ENCODE measurements around the gene SPP1. TPM values are rescaled to one million over a fixed set of nuclear protein-coding genes. Genes with fewer than 3 reads are reported as not detected.

Gene SPP1
- total and polyA plus RNA-seq, 9 of the 15 experiments (the other 6 are each of a cell fraction or from before 2014, with no cell fraction given) = 0.10 to 0.64 TPM; not detected in 7

DNA sequence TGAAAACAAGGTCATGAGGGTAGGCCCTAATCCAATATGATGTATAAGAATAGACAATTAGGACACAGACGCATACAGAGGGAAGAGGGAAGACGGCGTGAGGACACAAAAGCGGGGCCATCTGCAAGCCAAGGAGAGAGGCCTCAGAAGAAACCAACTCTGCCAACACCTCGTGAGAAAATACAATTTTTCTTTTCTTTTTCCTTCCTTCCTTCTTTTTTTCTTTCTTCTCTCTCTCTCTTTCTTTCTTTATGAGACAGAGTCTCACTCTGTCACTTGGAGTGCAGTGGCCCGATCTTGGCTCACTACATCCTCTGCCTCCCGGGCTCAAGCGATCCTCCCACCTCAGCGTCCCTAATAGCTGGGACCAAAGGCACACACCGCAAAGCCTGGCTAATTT lies 30.4 kb downstream of the SPP1 start:
- H3K4me2 ChIP-seq (ENCODE audit: insufficient read depth, low read length) = no peak overlapping the region
- no TSS peak for BruUV-seq (replicated peaks)
- intact Hi-C loops (cut with micrococcal nuclease) = no loop called here

DNA sequence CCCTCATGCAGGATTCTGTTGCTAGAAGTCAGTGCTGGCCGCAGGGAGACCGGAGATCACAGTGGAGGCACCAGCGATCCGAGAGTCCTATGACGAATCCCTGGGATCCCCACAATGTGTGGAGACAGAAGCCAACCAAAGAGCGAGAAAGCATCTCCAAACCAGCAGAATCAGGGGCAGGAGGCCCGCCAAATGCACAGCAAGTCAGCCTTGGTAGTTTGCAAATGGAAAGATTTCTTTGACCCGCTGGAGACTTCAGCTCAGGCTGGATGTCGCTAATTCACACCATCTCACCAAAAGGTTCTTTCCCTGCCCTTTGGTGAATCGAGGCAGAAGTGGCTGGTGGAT lies 31.4 kb downstream of the SPP1 start:
- peaks cover 7% of the 10 kb centered on the region; the same call in 1 of the 2 replicates for H4K20me1 ChIP-seq (replicated peaks; ENCODE audit: control insufficient read depth, insufficient read depth, low read length)

More for the DNA sequence above, 30.4 kb downstream of the SPP1 start:
- in situ Hi-C loops (cut with MboI) = no loop called here
- peaks cover 17 to 20% of the 10 kb centered on the region in 2 experiments; a peak in 4 of 5 replicates for H3K27me3 ChIP-seq (ENCODE audit: control insufficient read depth in 2 of 2, insufficient read depth in 2 of 2, low read length in 2 of 2)
- no peak for TF ChIP-seq STAT5A (IDR thresholded peaks at IDR 0.05; ENCODE audit: borderline replicate concordance, low read length)
- no peaks in the 10 kb centered on the region for H3K9me1 ChIP-seq (ENCODE audit: control insufficient read depth, insufficient read depth, low read length)
- no peak overlapping the region for H3K27ac ChIP-seq (ENCODE audit: extremely low read depth, low read depth, low read length)
- no peaks in the 10 kb centered on the region for H3K9me3 ChIP-seq (replicated peaks; ENCODE audit: control insufficient read depth, insufficient read depth, low read depth, low read length)
- FAIRE-seq (no peak), DNase-seq (ENCODE audit: extremely low read depth in 1 of 4, low spot score in 3 of 4) (no peak), ATAC-seq (no peak)
- ChIA-PET CTCF (ENCODE audit: low intra/inter-chr PET ratio) (no interaction called here), POLR2A (no interaction called here)
- no peak overlapping the region for H3K4me3 ChIP-seq
- peaks cover 4 to 15% of the 10 kb centered on the region in 2 experiments; a peak in 3 of 5 replicates for H3K4me1 ChIP-seq (replicated peaks in 1 of 2; ENCODE audit: control insufficient read depth in 2 of 2, insufficient read depth in 2 of 2, low read length in 2 of 2)
- no peaks in the 10 kb centered on the region for H3K36me3 ChIP-seq (ENCODE audit: control insufficient read depth, insufficient read depth, low read length)
- H2AFZ ChIP-seq (ENCODE audit: low read depth, low read length) = no peak overlapping the region
- H3K79me2 ChIP-seq (ENCODE audit: control insufficient read depth, insufficient read depth, low read length) = no peaks in the 10 kb centered on the region
- WGBS (ENCODE audit: insufficient coverage, low coverage, missing lambda C conversion rate) = 11% methylated on average over 6 of the region's 10 CpGs
- H3K9ac ChIP-seq (ENCODE audit: insufficient read depth in 1 of 2, low read depth in 2 of 2, low read length in 2 of 2) = no peak overlapping the region
- peaks cover 7% of the 10 kb centered on the region; the same call in 1 of the 2 replicates for H4K20me1 ChIP-seq (replicated peaks; ENCODE audit: control insufficient read depth, insufficient read depth, low read length)

More for the DNA sequence above, 31.4 kb downstream of the SPP1 start:
- DNase-seq (ENCODE audit: extremely low read depth in 1 of 4, low spot score in 3 of 4) (no peak), FAIRE-seq (no peak), ATAC-seq (no peak)
- CTCF ChIA-PET (ENCODE audit: low intra/inter-chr PET ratio) = no interaction called here
- Histone ChIP-seq H3K36me3 (ENCODE audit: control insufficient read depth, insufficient read depth, low read length) (no peaks in the 10 kb centered on the region), H3K27me3 (ENCODE audit: control insufficient read depth in 2 of 2, insufficient read depth in 2 of 2, low read length in 2 of 2) (peaks cover 17 to 20% of the 10 kb centered on the region in 2 experiments; a peak in 4 of 5 replicates), H3K4me1 (replicated peaks in 1 of 2; ENCODE audit: control insufficient read depth in 2 of 2, insufficient read depth in 2 of 2, low read length in 2 of 2) (peaks cover 4 to 15% of the 10 kb centered on the region in 2 experiments; a peak in 3 of 5 replicates), H3K9me3 (replicated peaks; ENCODE audit: control insufficient read depth, insufficient read depth, low read depth, low read length) (no peaks in the 10 kb centered on the region), H3K79me2 (ENCODE audit: control insufficient read depth, insufficient read depth, low read length) (no peaks in the 10 kb centered on the region), H2AFZ (ENCODE audit: low read depth, low read length) (no peak overlapping the region), H3K4me2 (ENCODE audit: insufficient read depth, low read length) (no peak overlapping the region), H3K9ac (ENCODE audit: insufficient read depth in 1 of 2, low read depth in 2 of 2, low read length in 2 of 2) (no peak overlapping the region), H3K27ac (ENCODE audit: extremely low read depth, low read depth, low read length) (no peak overlapping the region), H3K4me3 (peak overlapping the region; percentile 46; the same call in 1 of the 2 replicates), H3K9me1 (ENCODE audit: control insufficient read depth, insufficient read depth, low read length) (no peaks in the 10 kb centered on the region)
- WGBS (ENCODE audit: insufficient coverage, low coverage, missing lambda C conversion rate) = 38% methylated on average over 10 of the region's 10 CpGs
- no TSS peak for BruUV-seq (replicated peaks)
- TF ChIP-seq E2F3 (CRISPR knock-in tag; IDR thresholded peaks at IDR 0.05) = no peak
- in situ Hi-C loops (cut with MboI) = no loop called here
- POLR2A ChIA-PET = interaction anchor here (0.6 kb wide), 1 partner anchor 475 kb away, joined by 3 read pairs; no protein-coding TSS in a partner anchor
- intact Hi-C loops (cut with micrococcal nuclease) = no loop called here

All from K562 (cell line).